PC-9 (cell line): Measurements from ENCODE around the gene COL20A1.

Experiments used
- EZH2 ChIP-seq: fragments of 200-600 bp; sonication (generic); IDR thresholded peaks from 2 replicates; pipeline ENCODE4 v1.8.0; 2017; ENCODE audit warnings: antibody characterized with exemption, low read depth
- TF ChIP-seq, protein P1 (sequence below): fragments of 200-600 bp; sonication (generic); conservative IDR thresholded peaks from 2 replicates; pipeline ENCODE4 v1.6.1; 2017; ENCODE audit warnings: mixed run types, antibody characterized with exemption, mild to moderate bottlenecking, moderate library complexity

DNA sequence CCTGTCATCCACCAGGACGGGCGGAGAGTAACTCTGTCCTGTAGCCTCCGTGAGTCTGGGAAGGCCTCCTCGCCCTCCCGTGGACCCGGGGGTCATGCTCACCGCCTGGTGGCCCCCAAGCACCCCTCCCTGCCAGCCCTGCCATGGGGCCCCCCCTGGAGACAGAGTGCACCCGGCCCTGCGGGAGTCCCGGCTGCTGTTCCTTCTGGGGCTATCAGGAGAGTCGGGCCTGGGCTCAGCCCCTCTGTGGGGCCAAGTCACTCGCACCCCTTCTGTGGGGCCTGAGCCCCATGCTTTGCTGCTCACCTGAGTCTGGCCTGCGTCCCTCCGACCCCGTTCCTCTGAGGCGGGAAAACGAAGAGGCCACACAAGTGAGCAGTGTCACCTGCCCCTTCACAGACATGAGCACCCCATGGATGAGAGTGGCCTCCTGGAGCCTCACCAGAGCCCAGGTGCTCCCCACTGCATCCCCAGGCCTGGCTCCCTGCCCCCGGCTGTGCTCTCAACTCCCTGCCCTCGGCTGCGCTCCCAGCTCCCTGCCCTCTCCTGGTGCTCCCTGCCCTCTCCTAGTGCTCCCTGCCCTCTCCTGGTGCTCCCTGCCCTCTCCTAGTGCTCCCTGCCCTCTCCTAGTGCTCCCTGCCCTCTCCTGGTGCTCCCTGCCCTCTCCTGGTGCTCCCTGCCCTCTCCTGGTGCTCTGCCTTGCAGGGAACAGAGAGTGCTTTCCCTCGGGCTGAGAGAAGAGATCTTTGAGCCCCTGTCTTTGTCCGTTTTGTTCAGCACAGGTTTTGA, 72.8 kb downstream of the COL20A1 start:
- TF ChIP-seq, protein P1, sequence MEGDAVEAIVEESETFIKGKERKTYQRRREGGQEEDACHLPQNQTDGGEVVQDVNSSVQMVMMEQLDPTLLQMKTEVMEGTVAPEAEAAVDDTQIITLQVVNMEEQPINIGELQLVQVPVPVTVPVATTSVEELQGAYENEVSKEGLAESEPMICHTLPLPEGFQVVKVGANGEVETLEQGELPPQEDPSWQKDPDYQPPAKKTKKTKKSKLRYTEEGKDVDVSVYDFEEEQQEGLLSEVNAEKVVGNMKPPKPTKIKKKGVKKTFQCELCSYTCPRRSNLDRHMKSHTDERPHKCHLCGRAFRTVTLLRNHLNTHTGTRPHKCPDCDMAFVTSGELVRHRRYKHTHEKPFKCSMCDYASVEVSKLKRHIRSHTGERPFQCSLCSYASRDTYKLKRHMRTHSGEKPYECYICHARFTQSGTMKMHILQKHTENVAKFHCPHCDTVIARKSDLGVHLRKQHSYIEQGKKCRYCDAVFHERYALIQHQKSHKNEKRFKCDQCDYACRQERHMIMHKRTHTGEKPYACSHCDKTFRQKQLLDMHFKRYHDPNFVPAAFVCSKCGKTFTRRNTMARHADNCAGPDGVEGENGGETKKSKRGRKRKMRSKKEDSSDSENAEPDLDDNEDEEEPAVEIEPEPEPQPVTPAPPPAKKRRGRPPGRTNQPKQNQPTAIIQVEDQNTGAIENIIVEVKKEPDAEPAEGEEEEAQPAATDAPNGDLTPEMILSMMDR = no peak
- no peak for TF ChIP-seq EZH2
